IPS-18c (cell line): ENCODE results near the gene TTR.

ENCODE experiments used
- H3K4me3 ChIP-seq: 2 replicates; pipeline ENCODE4 v1.7.0; 2013; ENCODE audit warnings: low read depth, mild to moderate bottlenecking, low read length, moderate library complexity; ENCODE audit not compliant: insufficient read depth
- H3K9me3 ChIP-seq: one replicate; pipeline ENCODE4 v1.6.1; 2013; ENCODE audit warnings: mild to moderate bottlenecking, low read length, moderate library complexity; ENCODE audit not compliant: control insufficient read depth, insufficient read depth

TTR gene

DNA sequence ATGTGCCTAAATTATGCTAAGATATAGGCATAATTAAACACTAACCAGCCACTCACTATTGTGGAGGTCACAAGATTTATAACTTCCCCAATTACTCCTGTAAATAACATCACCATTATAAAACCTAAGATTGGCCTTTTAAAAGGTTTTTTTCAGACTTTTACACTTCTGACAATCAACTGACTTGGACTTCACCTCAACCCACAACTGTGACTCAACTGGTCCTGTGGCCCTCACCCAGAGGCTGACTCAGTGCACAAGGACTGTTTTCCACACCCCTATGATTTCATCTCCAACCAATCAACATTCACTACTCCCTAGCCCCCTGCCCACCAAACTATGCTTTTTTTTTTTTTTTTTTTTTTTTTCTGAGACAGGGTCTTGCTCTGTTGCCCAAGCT lies 11.6 kb downstream of the TTR start:
- no peak overlapping the region for H3K4me3 ChIP-seq

DNA sequence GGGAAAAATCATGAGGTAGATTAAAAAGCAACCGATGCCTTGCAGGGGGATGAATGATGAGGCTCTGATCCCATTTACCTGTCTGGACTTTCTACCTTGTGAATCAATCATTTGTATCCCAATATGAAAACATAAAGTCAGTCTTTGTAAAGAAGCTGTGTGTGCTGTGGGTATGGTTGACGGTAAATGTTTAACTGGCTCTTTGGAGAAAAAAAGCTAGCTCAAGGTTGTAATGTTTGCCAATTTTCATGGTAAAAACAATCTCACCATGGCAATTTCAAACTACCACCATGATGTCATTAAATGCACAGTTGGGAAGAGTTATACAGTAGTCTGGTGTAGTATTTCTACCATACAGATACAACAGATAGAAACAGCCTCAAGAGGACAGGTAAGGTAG lies 14.6 kb downstream of the TTR start:
- H3K9me3 ChIP-seq, result no peaks in the 10 kb centered on the region
- no peak overlapping the region for H3K4me3 ChIP-seq

More for the DNA sequence above, 11.6 kb downstream of the TTR start:
- no peaks in the 10 kb centered on the region for H3K9me3 ChIP-seq

DNA sequence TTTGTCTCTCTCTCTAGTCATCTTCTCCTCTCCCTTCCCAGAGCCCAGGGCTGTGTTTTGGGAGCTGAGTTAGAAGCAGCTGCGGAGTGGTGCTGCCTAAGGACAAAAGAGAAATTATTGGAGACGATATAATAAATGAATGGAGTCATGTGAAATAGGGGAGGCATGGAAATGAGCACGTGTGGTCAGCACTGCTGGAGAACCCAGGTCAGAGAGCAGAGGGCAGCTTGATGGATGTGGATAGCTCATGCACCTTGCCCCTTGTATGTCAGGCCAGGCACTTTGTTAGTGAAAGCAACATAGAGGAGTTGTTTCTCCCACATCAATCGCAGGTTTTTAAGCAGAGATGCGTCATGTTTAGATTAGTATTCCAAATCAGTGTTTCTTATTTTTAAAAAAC lies 15.7 kb downstream of the TTR start:
- no peak overlapping the region for H3K4me3 ChIP-seq
- H3K9me3 ChIP-seq, result no peaks in the 10 kb centered on the region

DNA sequence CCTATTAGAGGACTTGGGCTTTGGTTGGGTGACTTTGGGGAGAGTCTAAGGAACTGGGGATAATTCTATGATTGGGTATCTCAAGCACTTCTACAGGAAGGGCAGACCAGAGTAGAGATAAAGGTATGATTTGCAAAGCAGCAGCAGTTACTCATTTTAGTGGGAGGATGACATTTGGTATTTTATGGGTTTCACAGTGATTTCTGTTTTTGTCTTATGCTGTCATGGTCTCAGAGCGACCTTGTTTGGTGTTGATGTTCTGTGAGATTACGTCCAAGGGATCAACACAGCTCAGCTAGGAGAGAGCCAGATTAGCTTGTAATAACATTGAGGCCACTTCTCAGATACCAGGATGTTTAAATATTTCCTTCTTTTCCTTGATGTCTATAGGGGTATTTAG lies 18.2 kb downstream of the TTR start:
- H3K4me3 ChIP-seq, result no peak overlapping the region
- H3K9me3 ChIP-seq, result no peaks in the 10 kb centered on the region

DNA sequence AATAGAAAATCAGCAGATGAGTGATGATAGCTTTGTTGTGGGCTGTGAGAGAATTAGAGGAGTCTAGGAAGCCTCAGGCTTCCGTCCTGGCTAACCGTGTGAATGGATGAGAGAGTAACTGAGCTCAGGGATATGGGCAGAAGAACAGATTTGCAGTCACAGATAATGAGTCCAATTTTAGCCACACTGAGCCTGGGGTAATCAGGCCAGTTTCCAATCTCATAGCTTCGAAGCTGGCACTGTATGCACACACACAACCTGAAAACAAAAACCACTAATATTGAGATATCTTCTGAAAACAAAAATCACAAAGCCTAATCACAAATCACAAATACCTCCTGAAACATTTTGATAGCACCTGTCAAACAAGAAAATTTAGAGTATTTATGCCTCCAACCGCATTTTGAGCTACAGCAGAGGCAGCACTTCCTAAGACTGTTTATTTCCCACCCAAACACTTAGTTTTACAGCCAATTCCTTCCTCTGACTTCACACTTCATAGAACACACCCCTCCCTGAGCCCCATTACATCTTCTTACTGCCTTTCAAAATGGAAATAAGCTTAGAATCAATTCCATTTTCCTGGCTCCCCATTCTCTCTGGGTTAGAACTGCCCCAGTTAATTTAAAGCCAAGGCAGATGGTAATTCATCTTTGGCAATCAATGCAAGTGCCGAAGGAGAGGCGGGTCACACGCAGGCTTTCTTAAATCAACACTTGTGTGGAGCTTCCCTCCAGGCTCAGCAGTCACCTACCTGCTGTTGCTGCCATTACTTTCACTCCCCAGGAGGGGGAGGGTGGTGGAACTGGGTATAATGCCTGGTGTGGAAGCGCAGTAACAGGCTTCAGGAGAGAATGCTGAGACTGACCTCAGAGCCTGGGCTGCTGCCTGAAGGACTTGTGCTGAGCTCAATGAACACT lies 18.9 kb downstream of the TTR start:
- Histone ChIP-seq H3K4me3 (no peak overlapping the region), H3K9me3 (no peaks in the 10 kb centered on the region)

DNA sequence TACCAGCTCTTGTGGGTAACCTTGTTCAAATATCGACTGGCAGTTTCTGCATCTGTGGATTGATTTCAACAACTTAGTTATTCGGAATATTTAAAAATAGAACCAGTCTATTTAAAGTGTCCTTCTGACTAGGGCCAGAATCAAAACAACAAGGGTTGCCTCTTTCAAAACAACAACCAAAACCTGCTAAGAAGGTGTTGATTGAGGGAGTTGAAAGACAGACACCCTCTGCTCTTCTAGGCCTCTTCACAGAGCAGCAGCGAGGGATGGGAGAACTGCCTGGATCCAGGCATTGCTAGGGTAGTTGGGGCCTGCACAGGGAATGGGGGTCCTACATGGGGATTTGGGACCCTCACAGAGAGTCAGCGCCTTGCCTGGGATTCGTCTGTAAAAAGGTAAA lies 19.8 kb downstream of the TTR start:
- no peaks in the 10 kb centered on the region for H3K9me3 ChIP-seq
- H3K4me3 ChIP-seq, result no peak overlapping the region

DNA sequence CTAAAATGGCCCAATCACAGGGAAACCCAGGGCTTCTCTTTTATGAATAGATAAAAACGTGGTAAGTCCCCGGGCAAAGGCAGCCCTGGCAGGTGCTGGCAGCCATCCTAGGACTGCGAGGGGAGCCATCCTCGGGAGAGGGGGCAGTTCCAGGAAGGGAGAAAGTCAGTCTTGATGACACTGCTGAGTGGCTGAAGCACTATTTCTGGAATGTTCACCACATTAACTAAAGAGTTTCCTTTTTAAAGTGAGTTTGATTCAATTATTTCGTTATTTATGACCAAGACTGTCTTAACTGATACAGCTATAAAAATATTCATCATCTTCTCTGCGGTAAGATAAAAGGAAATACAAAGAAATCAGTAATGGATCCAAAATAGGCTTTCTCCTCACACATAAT lies 20.4 kb downstream of the TTR start:
- Histone ChIP-seq H3K4me3 (no peak overlapping the region), H3K9me3 (no peaks in the 10 kb centered on the region)

DNA sequence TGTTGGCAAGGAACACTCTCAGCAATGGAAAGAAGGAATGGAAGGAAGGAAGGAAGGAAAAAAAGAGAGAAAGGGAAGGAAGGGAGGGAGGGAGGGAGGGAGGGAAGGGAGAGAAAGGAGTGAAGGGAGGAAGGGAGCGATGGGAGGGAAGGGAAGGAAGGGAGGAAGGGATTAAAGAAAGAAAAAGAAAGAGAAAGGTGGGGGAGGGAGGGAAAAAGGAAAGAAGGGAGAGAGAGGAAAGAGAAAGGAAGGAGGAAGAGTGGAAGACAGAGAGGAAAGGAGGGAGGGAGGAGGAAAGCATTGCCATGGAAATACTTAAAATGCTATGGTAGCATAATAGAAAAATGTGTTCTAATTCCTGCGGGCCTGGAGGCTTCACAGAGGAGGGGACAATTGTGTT lies 22.4 kb downstream of the TTR start:
- H3K4me3 ChIP-seq, result no peak overlapping the region
- H3K9me3 ChIP-seq, result no peaks in the 10 kb centered on the region

DNA sequence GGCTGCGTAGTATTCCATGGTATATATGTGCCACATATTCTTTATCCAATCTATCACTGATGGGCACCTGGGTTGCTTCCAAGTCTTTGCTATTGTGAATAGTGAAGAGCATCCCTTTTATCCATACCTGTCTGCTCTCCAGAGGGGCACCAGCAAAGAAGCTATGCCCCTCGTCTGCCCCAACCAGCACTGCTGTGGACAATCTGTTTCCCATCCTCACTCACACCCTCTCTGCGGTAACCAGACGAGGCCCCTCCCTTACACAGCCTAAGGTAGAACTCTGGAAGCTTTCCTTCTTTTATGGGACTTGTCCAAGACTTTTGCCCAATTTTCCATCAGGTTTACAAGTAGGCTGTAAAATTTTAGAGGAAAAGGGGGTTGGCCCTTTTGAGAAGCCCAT lies 24.9 kb downstream of the TTR start:
- no peaks in the 10 kb centered on the region for H3K9me3 ChIP-seq

DNA sequence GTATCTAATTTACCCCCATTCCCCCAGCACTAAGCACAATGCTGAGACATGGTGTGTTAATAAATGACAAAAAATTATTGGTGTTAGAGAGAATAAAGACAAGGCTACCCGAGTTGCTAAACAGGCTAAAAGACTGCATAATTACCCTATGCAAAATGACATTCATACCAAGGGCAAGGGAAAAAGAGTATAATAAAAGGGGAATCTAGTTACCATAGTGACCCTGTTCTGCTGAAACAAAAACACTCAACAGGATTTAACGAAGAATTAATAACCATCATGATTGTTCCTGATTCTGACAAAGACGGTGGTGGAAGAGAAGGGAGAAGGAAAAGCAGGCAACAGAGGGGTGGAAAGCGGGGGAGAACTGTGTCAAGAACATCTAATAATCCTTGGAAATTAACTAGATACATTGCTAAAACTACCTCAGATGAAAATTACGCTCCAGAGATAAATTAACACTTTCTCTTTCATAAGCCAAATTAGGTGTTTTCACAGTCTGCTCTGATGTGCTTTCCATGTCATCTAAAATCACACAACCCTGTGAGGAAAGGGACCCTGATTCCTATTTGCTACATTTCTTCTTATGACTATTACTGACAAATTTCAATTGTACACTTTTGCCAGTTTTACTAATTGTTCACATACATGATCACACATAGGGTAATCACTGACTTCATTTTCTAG lies 25.5 kb downstream of the TTR start:
- Histone ChIP-seq H3K4me3 (no peak overlapping the region), H3K9me3 (no peaks in the 10 kb centered on the region)

More for the DNA sequence above, 24.9 kb downstream of the TTR start:
- H3K4me3 ChIP-seq, result no peak overlapping the region

DNA sequence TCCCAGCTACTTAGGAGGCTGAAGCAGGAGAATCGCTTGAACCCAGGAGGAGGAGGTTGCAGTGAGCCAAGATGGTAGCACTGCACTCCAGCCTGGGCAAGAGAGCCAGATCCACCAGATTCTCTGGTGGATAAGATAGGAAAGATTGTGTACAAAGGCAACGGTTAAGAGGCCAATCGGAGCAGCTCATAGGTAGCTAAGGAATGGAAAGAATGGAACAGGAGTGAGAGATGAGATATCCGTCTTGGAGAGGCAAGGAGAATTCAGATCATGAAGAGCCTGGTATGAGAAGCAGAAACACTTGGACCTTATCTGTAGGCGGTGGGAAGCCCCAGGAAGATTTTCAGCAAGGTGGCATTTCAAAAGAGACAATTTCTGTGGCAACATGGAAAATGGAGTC lies 27.1 kb downstream of the TTR start:
- H3K9me3 ChIP-seq, result no peaks in the 10 kb centered on the region
- H3K4me3 ChIP-seq, result no peak overlapping the region

DNA sequence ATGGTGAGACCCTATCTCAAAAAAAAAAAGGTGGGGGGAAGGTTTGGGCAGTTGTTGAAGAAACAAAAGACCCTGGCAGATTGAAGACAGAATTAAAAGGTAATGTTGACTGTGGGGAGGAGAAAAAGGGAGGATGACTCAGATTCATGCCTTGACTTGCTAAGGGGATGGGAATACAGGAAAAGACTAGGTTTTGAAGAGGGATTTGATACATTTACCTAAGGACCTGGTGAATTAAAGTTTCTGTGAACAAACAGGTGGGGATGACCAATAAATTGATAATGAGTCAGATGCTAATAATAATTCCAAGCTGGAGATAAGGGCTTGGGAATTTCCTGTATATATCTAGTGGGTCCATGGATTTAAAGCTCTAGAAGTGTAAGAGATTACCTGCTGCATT lies 27.6 kb downstream of the TTR start:
- no peaks in the 10 kb centered on the region for H3K9me3 ChIP-seq
- H3K4me3 ChIP-seq, result no peak overlapping the region

DNA sequence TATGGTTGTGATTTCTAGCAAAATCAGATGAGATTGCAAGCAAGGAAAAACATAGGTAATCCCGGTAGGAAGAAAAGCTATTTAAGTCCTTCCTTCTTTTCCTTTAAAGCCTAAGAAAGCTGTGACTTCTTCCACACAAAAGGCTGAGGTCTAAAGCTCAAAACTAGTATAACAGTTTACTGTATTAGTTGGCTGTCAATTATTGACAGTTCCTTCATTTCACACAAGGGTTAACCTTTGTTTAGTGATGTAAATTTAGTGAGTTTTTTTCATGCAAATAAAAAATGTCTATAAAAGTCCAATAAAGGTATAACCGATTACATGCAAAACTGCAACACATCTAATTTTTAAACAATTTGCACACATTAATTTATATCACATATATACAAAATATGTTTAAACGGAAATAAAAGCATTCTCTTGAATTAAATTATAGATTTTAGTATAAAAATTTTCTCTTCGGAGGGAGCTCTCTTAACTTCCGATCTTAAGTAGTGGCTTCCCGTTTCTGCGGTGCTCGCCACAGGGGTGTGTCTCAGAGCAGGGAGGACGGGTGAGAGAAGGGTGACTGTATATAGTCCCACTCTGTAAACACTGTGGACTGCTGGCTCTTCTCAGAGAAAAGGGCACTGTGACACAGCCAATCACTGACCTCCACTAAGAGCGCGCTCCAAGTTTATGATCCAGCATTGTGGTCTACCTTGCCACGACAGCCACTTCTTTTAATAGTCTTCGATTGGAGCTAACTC lies 33.4 kb downstream of the TTR start:
- Histone ChIP-seq H3K4me3 (no peak overlapping the region), H3K9me3 (no peaks in the 10 kb centered on the region)

DNA sequence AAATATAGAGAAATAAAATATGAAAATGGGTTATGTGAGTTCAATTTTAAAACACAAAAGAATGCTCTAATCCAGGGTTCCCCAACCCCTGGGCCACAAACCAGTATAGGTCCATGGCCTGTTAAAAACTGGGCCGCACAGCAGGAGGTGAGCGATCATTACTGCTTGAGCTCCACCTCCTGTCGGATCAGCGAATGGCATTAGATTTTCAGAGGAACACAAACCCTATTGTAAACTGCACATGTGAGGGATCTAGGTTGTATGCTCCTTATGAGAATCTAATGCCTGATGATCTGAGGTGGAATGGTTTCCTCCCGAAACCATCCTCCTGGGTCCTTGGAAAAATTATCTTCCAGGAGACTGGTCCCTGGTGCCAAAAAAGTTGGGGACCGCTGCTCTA lies 34.7 kb downstream of the TTR start:
- Histone ChIP-seq H3K4me3 (no peak overlapping the region), H3K9me3 (no peaks in the 10 kb centered on the region)

DNA sequence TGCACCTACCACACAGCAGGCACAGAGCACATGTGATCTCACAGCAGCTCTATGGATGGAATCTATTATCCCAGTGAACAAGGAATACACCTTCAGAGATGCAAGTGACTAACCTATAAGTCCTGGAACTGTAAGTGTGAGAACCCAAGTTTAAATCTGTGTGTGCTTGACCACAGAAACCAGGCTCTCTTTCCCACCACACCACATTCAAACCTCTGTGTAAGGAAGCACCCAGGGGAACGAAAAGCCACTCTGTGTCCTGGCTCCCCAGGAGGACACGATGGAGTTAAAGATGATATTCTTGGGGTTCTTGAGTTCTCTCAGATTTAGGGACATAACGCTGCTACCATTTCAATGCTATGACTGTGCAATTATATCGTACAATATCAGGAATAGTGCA lies 38.9 kb downstream of the TTR start:
- Histone ChIP-seq H3K9me3 (no peaks in the 10 kb centered on the region), H3K4me3 (no peak overlapping the region)

DNA sequence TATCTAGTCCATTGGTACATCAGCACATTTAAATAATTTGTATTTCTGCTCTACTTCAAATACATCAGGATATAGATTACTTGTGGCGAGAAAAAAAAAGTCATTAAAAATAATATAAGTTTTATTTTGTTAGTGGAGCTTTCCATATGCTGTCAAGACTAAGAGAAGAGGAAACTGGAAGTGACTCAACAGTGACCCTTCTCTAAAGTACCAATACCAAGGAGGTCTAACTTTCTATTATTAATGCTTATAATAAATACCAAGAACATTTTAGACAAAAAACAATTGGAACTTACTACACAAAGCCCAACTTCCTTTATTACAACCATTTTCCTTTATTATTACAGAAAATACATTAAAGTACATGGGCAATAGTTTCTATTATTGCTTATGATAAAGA lies 39.8 kb downstream of the TTR start:
- Histone ChIP-seq H3K4me3 (no peak overlapping the region), H3K9me3 (no peaks in the 10 kb centered on the region)

DNA sequence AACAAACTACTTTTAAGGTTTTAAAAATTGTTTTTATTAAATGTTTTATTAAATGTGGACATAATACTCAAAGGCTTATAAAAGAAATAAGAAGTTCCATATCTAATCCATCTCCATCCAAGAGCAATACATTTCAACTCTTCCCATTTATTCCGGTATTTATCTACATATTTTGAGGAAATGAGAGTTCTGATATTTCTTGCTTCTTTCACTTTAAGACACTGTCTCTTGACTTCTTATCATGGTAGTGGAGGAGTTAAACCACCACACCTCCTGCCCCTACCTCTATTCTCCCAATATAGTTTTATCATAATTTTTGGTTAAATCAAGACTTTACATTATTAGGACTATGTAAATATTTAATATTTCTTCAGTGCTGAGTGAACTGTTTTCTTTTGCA lies 40.7 kb downstream of the TTR start:
- no peaks in the 10 kb centered on the region for H3K9me3 ChIP-seq

More for the DNA sequence above, 40.7 kb downstream of the TTR start:
- no peak overlapping the region for H3K4me3 ChIP-seq
